ENCODE measurements around the gene SH2D7. TPM values are rescaled to one million over a fixed set of nuclear protein-coding genes. Genes with fewer than 3 reads are reported as not detected.

SH2D7 gene
- total RNA-seq, 1 experiment from 2014 or later, result not detected

DNA sequence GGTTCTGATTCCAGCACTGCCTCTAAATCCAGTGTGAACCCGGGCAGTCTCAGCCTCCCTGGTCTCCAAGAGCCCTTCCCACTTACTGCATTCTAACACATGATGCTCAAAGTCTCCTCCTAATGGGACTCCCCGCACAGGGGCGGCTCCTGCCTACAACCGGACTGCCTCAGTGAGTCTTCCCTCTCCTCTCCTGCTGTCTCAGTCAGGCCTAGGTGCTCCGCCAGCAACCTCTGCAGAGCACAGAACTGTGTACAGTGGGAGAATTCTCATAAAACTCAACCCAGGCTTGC, 43.8 kb upstream of the SH2D7 start:
- no peaks in the 10 kb centered on the region for H3K9me3 Mint-ChIP-seq
- no peaks in the 10 kb centered on the region for H3K27me3 Mint-ChIP-seq (ENCODE audit: low read depth)

DNA sequence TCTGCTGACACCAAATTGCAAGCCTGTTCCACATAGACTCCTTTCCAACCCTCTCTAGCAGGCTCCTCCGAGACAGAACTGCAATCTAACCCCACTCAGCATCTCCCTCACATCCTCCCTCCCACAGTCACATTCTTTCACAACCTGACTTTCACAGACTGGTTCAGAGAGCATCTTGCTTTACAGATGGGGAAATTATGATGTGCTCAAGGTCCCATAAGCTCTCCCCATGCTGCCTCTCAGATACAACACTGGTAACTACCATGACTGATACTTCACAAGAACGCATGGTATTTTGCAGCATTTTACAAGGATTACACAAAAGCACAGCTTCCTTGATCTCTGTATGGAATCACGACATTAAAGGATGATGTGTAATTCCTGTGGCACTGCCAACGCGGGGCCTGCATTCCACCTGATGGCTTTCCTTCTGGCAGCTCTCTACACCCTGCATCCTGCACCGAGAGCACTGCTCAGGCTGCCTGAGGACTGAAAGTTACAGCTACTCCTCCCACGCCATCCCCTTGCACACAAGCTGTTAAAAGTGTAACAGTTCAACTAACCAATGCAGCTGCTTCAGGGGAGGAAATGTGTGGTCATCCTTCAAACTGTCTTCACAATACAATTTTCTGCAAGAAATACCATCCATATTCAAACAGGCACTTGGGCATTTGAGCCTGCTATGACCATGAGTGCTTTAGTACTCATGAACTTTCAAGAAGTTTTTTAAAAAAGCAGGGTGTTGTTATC, 42.5 kb upstream of the SH2D7 start:
- Mint-ChIP-seq H3K27ac (no peak overlapping the region), H3K4me3 (no peak overlapping the region), H3K4me1 (peaks cover 21% of the 10 kb centered on the region), H3K36me3 (no peaks in the 10 kb centered on the region), H3K9me3 (no peaks in the 10 kb centered on the region), H3K27me3 (ENCODE audit: low read depth) (no peaks in the 10 kb centered on the region)
- POLR2A ChIA-PET, result no interaction called here
- no peak for ATAC-seq
- CTCF ChIA-PET, result interaction anchor here (1.0 to 3.2 kb wide), 6 partner anchors 26 to 139 kb away, joined by 3 to 16 read pairs (median 6); no protein-coding TSS in a partner anchor
- no peak for DNase-seq (ENCODE audit: low spot score)
- TF ChIP-seq TEAD1 (CRISPR knock-in tag; IDR thresholded peaks at IDR 0.05) (no peak), RORB (CRISPR knock-in tag; IDR thresholded peaks at IDR 0.05) (no peak), CREM (CRISPR knock-in tag; IDR thresholded peaks at IDR 0.05) (no peak)
- TF ChIP-seq, protein P1, sequence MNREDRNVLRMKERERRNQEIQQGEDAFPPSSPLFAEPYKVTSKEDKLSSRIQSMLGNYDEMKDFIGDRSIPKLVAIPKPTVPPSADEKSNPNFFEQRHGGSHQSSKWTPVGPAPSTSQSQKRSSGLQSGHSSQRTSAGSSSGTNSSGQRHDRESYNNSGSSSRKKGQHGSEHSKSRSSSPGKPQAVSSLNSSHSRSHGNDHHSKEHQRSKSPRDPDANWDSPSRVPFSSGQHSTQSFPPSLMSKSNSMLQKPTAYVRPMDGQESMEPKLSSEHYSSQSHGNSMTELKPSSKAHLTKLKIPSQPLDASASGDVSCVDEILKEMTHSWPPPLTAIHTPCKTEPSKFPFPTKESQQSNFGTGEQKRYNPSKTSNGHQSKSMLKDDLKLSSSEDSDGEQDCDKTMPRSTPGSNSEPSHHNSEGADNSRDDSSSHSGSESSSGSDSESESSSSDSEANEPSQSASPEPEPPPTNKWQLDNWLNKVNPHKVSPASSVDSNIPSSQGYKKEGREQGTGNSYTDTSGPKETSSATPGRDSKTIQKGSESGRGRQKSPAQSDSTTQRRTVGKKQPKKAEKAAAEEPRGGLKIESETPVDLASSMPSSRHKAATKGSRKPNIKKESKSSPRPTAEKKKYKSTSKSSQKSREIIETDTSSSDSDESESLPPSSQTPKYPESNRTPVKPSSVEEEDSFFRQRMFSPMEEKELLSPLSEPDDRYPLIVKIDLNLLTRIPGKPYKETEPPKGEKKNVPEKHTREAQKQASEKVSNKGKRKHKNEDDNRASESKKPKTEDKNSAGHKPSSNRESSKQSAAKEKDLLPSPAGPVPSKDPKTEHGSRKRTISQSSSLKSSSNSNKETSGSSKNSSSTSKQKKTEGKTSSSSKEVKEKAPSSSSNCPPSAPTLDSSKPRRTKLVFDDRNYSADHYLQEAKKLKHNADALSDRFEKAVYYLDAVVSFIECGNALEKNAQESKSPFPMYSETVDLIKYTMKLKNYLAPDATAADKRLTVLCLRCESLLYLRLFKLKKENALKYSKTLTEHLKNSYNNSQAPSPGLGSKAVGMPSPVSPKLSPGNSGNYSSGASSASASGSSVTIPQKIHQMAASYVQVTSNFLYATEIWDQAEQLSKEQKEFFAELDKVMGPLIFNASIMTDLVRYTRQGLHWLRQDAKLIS (CRISPR knock-in tag; IDR thresholded peaks at IDR 0.05; ENCODE audit: borderline replicate concordance), result no peak
- TF ChIP-seq, protein P2, sequence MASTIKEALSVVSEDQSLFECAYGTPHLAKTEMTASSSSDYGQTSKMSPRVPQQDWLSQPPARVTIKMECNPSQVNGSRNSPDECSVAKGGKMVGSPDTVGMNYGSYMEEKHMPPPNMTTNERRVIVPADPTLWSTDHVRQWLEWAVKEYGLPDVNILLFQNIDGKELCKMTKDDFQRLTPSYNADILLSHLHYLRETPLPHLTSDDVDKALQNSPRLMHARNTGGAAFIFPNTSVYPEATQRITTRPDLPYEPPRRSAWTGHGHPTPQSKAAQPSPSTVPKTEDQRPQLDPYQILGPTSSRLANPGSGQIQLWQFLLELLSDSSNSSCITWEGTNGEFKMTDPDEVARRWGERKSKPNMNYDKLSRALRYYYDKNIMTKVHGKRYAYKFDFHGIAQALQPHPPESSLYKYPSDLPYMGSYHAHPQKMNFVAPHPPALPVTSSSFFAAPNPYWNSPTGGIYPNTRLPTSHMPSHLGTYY (CRISPR knock-in tag; IDR thresholded peaks at IDR 0.05), result no peak

More for the DNA sequence above, 43.8 kb upstream of the SH2D7 start:
- TF ChIP-seq RORB (CRISPR knock-in tag; IDR thresholded peaks at IDR 0.05) (no peak), ZNF219 (CRISPR knock-in tag; IDR thresholded peaks at IDR 0.05; ENCODE audit: borderline replicate concordance) (no peak), ZNF263 (CRISPR knock-in tag; IDR thresholded peaks at IDR 0.05; ENCODE audit: low read depth) (no peak), JUN (CRISPR knock-in tag; IDR thresholded peaks at IDR 0.05) (no peak), TEAD1 (CRISPR knock-in tag; IDR thresholded peaks at IDR 0.05) (no peak), NR1H2 (CRISPR knock-in tag; IDR thresholded peaks at IDR 0.05) (no peak), KAT7 (CRISPR knock-in tag; IDR thresholded peaks at IDR 0.05; ENCODE audit: borderline replicate concordance) (no peak), ELF4 (CRISPR knock-in tag; IDR thresholded peaks at IDR 0.05; ENCODE audit: low read depth) (no peak), NFATC4 (CRISPR knock-in tag; IDR thresholded peaks at IDR 0.05) (no peak), NR2C2 (CRISPR knock-in tag; IDR thresholded peaks at IDR 0.05) (no peak), NR3C1 (CRISPR knock-in tag; conservative IDR thresholded peaks at IDR 0.05; ENCODE audit: low read depth) (no peak)
- TF ChIP-seq, protein P3, sequence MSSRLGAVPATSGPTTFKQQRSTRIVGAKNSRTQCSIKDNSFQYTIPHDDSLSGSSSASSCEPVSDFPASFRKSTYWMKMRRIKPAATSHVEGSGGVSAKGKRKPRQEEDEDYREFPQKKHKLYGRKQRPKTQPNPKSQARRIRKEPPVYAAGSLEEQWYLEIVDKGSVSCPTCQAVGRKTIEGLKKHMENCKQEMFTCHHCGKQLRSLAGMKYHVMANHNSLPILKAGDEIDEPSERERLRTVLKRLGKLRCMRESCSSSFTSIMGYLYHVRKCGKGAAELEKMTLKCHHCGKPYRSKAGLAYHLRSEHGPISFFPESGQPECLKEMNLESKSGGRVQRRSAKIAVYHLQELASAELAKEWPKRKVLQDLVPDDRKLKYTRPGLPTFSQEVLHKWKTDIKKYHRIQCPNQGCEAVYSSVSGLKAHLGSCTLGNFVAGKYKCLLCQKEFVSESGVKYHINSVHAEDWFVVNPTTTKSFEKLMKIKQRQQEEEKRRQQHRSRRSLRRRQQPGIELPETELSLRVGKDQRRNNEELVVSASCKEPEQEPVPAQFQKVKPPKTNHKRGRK (CRISPR knock-in tag; IDR thresholded peaks at IDR 0.05; ENCODE audit: borderline replicate concordance), result no peak
- TF ChIP-seq, protein P4, sequence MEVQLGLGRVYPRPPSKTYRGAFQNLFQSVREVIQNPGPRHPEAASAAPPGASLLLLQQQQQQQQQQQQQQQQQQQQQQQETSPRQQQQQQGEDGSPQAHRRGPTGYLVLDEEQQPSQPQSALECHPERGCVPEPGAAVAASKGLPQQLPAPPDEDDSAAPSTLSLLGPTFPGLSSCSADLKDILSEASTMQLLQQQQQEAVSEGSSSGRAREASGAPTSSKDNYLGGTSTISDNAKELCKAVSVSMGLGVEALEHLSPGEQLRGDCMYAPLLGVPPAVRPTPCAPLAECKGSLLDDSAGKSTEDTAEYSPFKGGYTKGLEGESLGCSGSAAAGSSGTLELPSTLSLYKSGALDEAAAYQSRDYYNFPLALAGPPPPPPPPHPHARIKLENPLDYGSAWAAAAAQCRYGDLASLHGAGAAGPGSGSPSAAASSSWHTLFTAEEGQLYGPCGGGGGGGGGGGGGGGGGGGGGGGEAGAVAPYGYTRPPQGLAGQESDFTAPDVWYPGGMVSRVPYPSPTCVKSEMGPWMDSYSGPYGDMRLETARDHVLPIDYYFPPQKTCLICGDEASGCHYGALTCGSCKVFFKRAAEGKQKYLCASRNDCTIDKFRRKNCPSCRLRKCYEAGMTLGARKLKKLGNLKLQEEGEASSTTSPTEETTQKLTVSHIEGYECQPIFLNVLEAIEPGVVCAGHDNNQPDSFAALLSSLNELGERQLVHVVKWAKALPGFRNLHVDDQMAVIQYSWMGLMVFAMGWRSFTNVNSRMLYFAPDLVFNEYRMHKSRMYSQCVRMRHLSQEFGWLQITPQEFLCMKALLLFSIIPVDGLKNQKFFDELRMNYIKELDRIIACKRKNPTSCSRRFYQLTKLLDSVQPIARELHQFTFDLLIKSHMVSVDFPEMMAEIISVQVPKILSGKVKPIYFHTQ (CRISPR knock-in tag; IDR thresholded peaks at IDR 0.05), result no peak
- TF ChIP-seq, protein P5, sequence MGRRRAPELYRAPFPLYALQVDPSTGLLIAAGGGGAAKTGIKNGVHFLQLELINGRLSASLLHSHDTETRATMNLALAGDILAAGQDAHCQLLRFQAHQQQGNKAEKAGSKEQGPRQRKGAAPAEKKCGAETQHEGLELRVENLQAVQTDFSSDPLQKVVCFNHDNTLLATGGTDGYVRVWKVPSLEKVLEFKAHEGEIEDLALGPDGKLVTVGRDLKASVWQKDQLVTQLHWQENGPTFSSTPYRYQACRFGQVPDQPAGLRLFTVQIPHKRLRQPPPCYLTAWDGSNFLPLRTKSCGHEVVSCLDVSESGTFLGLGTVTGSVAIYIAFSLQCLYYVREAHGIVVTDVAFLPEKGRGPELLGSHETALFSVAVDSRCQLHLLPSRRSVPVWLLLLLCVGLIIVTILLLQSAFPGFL (CRISPR knock-in tag; IDR thresholded peaks at IDR 0.05; ENCODE audit: borderline replicate concordance), result no peak
- TF ChIP-seq, protein P6, sequence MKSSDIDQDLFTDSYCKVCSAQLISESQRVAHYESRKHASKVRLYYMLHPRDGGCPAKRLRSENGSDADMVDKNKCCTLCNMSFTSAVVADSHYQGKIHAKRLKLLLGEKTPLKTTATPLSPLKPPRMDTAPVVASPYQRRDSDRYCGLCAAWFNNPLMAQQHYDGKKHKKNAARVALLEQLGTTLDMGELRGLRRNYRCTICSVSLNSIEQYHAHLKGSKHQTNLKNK (CRISPR knock-in tag; IDR thresholded peaks at IDR 0.05), result no peak
- TF ChIP-seq, protein P7, sequence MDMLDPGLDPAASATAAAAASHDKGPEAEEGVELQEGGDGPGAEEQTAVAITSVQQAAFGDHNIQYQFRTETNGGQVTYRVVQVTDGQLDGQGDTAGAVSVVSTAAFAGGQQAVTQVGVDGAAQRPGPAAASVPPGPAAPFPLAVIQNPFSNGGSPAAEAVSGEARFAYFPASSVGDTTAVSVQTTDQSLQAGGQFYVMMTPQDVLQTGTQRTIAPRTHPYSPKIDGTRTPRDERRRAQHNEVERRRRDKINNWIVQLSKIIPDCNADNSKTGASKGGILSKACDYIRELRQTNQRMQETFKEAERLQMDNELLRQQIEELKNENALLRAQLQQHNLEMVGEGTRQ (CRISPR knock-in tag; IDR thresholded peaks at IDR 0.05), result no peak
- no peak for ATAC-seq
- CTCF ChIA-PET, result interaction anchor here (2.7 kb wide), 1 partner anchor 48 kb away, joined by 7 read pairs; no protein-coding TSS in a partner anchor
- no peak for DNase-seq (ENCODE audit: low spot score)
- POLR2A ChIA-PET, result no interaction called here
- H3K36me3 Mint-ChIP-seq, result peaks cover 7% of the 10 kb centered on the region
- H3K4me3 Mint-ChIP-seq, result no peak overlapping the region
- H3K27ac Mint-ChIP-seq, result 0 out of 2 replicates have a peak overlapping the region, but pooled peaks have one; percentile 21
- peaks cover 21% of the 10 kb centered on the region for H3K4me1 Mint-ChIP-seq
